ENCODE data around the gene ANKRD27.

DNA sequence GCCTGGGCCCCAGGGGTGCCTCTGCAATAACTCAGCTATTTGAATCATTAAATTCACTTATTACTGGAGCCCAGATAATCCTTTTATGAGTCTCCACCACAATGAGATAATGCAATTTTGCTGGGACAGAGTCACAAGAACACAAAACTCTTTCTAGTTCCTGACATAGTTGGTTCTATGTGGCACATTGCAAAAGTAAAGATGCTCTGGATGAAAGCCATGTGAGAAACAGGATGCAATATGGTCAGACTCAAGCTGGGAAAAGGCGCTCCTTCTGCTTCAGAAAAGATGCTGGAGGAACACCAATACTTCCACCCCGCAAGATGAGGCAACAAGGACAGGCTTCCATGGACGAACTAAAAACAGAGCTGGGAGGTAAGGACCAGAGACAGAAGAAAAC lies 5.7 kb downstream of the ANKRD27 start:
- TF ChIP-seq, protein P1, sequence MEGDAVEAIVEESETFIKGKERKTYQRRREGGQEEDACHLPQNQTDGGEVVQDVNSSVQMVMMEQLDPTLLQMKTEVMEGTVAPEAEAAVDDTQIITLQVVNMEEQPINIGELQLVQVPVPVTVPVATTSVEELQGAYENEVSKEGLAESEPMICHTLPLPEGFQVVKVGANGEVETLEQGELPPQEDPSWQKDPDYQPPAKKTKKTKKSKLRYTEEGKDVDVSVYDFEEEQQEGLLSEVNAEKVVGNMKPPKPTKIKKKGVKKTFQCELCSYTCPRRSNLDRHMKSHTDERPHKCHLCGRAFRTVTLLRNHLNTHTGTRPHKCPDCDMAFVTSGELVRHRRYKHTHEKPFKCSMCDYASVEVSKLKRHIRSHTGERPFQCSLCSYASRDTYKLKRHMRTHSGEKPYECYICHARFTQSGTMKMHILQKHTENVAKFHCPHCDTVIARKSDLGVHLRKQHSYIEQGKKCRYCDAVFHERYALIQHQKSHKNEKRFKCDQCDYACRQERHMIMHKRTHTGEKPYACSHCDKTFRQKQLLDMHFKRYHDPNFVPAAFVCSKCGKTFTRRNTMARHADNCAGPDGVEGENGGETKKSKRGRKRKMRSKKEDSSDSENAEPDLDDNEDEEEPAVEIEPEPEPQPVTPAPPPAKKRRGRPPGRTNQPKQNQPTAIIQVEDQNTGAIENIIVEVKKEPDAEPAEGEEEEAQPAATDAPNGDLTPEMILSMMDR (IDR thresholded peaks at IDR 0.05), result no peak
- TF ChIP-seq EZH2phosphoT487 (IDR thresholded peaks at IDR 0.05), result no peak
- TF ChIP-seq EZH2 (IDR thresholded peaks at IDR 0.05), result no peak
